OCI-LY7 (cell line): ENCODE data around the gene ZNF718. TPM values are rescaled to one million over a fixed set of nuclear protein-coding genes. Genes with fewer than 3 reads are reported as not detected.
"Not testable (repeated sequence)": the region's sequence is repeated elsewhere in the genome, so short reads cannot be mapped to it uniquely, and the experiment has no call there.

Experiments used
- BruUV-seq: library from RNA; stranded (reverse); fragments of 400-500 nt; replicated peaks from 2 replicates; lab custom pipeline; 2021; lab: Mats Ljungman, UMichigan
- CTCF ChIA-PET: fragments of 300-600 bp; sonication (Branson Sonifier 250); formaldehyde crosslinking; loops from one replicate; lab custom pipeline; 2022; ENCODE audit warnings: antibody characterized with exemption; ENCODE audit not compliant: unreplicated experiment; lab: Charles Lee
- POLR2A ChIA-PET: fragments of 300-600 bp; sonication (Branson Sonifier 250); formaldehyde crosslinking; loops from one replicate; lab custom pipeline; 2022; ENCODE audit warnings: antibody characterized with exemption; lab: Charles Lee
- DNase-seq: peaks from one replicate; pipeline ENCODE4 v3.0.0-alpha.2; 2015; ENCODE audit warnings: low spot score
- H2AFZ ChIP-seq: fragments of 200-600 bp; sonication (generic), shearing (Covaris generic); 2 replicates; pipeline ENCODE4 v1.6.1; 2014; ENCODE audit warnings: mild to moderate bottlenecking, antibody characterized with exemption, low read length, moderate library complexity
- H3K27ac ChIP-seq: fragments of 200-600 bp; sonication (generic); 2 replicates; pipeline ENCODE4 v1.5.1; 2014; ENCODE audit warnings: mixed run types, low read depth, mild to moderate bottlenecking, moderate library complexity, low read length, inconsistent platforms; ENCODE audit not compliant: poor library complexity, severe bottlenecking
- H3K36me3 ChIP-seq: fragments of 200-600 bp; sonication (generic); 2 replicates; pipeline ENCODE4 v1.6.1; 2014; ENCODE audit warnings: mild to moderate bottlenecking, antibody characterized with exemption, low read length, moderate library complexity, mixed read lengths; ENCODE audit not compliant: insufficient read depth
- H3K4me1 ChIP-seq: fragments of 200-600 bp; sonication (generic); 2 replicates; pipeline ENCODE4 v1.5.1; 2014; ENCODE audit warnings: mild to moderate bottlenecking, low read length; ENCODE audit not compliant: insufficient read depth, poor library complexity, severe bottlenecking
- H3K4me2 ChIP-seq: fragments of 200-600 bp; sonication (generic); 2 replicates; pipeline ENCODE4 v1.6.1; 2014; ENCODE audit warnings: mild to moderate bottlenecking, low read length
- H3K4me3 ChIP-seq: fragments of 200-600 bp; sonication (generic); 2 replicates; pipeline ENCODE4 v1.5.1; 2014; ENCODE audit warnings: mild to moderate bottlenecking, low read depth, low read length; ENCODE audit not compliant: poor library complexity, severe bottlenecking
- H3K79me2 ChIP-seq: fragments of 200-600 bp; sonication (generic); 2 replicates; pipeline ENCODE4 v1.6.1; 2016; ENCODE audit warnings: low read depth, mild to moderate bottlenecking, low read length, moderate library complexity, mixed read lengths; ENCODE audit not compliant: insufficient read depth
- H3K9me2 ChIP-seq: fragments of 200-600 bp; sonication (generic); 2 replicates; pipeline ENCODE4 v1.6.1; 2016; ENCODE audit warnings: mild to moderate bottlenecking, low read length, mixed read lengths; ENCODE audit not compliant: insufficient read depth
- H3K9me3 ChIP-seq: fragments of 200-600 bp; sonication (generic); 2 replicates; pipeline ENCODE4 v1.6.1; 2014; ENCODE audit warnings: mild to moderate bottlenecking, mixed run types, low read length, mixed read lengths
- H4K20me1 ChIP-seq: fragments of 200-600 bp; sonication (generic); 2 replicates; pipeline ENCODE4 v1.6.1; 2014; ENCODE audit warnings: mild to moderate bottlenecking, antibody characterized with exemption, low read length, moderate library complexity, mixed read lengths; ENCODE audit not compliant: insufficient read depth
- EZH2phosphoT487 ChIP-seq: fragments of 200-600 bp; sonication (generic); IDR thresholded peaks from 2 replicates; pipeline ENCODE4 v1.6.1; 2018; ENCODE audit warnings: low read depth, borderline replicate concordance, mild to moderate bottlenecking, mixed run types, antibody characterized with exemption, low read length, moderate library complexity, mixed read lengths
- intact Hi-C: fragments of 100-400 bp; cut with micrococcal nuclease; formaldehyde crosslinking; loops from one replicate; pipeline ENCODE4 v1.10.0; 2022; ENCODE audit not compliant: unreplicated experiment
- total RNA-seq, 2 experiments: library from RNA; depleted of rRNA in 1 of 2; stranded (reverse); fragments of >200 nt in 1 of 2; shearing (Covaris generic) in 1 of 2; gene quantifications; 2 replicates each; pipeline ENCODE4 v1.2.3, GENCODE V29; 2014 to 2022
- TF ChIP-seq, protein P1 (sequence below): fragments of 200-600 bp; sonication (generic); conservative IDR thresholded peaks from 2 replicates; pipeline ENCODE4 v1.5.1; 2014; ENCODE audit warnings: mild to moderate bottlenecking, antibody characterized with exemption, low read length, moderate library complexity, mixed read lengths

ZNF718 gene
- total RNA-seq, 2 experiments from 2014 or later, result 13.2 to 18.7 TPM

DNA sequence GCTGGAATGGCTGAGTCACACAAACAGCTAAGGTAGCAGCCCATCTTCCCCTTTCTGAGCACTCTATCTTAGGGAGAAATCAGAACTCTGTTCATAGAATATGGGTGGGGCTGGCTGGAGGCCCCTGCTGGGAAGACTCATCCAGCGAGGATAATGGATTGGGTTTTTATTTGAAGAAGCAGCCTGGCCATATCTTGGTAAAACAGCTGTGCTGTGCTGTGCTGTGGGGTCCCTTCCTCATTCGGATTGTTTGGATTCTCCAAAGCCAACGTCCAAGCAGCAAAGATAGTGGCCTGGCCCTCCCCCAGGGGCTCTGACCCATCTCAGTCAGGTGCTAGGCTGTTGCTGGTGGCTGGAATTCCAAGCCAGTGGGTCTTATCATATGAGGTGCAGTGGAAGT, 63.8 kb downstream of the ZNF718 start:
- TF ChIP-seq, protein P1, sequence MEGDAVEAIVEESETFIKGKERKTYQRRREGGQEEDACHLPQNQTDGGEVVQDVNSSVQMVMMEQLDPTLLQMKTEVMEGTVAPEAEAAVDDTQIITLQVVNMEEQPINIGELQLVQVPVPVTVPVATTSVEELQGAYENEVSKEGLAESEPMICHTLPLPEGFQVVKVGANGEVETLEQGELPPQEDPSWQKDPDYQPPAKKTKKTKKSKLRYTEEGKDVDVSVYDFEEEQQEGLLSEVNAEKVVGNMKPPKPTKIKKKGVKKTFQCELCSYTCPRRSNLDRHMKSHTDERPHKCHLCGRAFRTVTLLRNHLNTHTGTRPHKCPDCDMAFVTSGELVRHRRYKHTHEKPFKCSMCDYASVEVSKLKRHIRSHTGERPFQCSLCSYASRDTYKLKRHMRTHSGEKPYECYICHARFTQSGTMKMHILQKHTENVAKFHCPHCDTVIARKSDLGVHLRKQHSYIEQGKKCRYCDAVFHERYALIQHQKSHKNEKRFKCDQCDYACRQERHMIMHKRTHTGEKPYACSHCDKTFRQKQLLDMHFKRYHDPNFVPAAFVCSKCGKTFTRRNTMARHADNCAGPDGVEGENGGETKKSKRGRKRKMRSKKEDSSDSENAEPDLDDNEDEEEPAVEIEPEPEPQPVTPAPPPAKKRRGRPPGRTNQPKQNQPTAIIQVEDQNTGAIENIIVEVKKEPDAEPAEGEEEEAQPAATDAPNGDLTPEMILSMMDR, result no peak
- TF ChIP-seq EZH2phosphoT487, result no peak
- Histone ChIP-seq H3K4me2 (no peak overlapping the region), H3K4me1 (no peaks in the 10 kb centered on the region), H3K79me2 (no peaks in the 10 kb centered on the region), H3K36me3 (no peaks in the 10 kb centered on the region), H3K9me2 (no peaks in the 10 kb centered on the region), H3K9me3 (peaks cover 22% of the 10 kb centered on the region), H3K4me3 (no peak overlapping the region), H3K27ac (no peak overlapping the region), H4K20me1 (no peaks in the 10 kb centered on the region), H2AFZ (no peak overlapping the region)
- ChIA-PET POLR2A (no interaction called here), CTCF (no interaction called here)
- intact Hi-C loops, result no loop called here
- DNase-seq, result no peak
- no TSS peak for BruUV-seq

DNA sequence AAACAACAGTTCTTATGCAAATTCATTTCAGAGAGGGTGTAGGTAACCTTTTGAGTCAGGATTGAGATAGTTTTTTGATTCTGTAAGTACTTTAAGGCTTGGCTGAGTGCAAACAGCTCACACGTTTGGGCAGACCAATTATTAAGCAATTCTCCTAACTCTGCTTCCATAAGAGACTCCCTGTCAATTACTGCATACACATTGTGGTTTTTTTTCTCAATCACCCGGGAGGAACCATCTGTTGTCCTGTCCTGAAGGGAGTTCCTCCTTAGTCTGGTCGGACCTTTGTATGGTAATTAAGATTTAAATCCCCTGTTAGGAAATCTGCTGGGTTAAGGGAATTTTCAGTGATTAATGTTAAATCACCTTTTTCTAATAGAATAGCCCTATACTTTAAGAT, 70.9 kb downstream of the ZNF718 start:
- H3K79me2 ChIP-seq, CTCF ChIA-PET, H3K9me2 ChIP-seq, H3K9me3 ChIP-seq, H3K4me1 ChIP-seq, DNase-seq, H4K20me1 ChIP-seq, H3K4me2 ChIP-seq, H2AFZ ChIP-seq, H3K36me3 ChIP-seq, H3K27ac ChIP-seq, BruUV-seq, H3K4me3 ChIP-seq, intact Hi-C loops: not testable (repeated sequence)
- POLR2A ChIA-PET, result interaction anchor here (0.6 kb wide), 1 partner anchor 56 kb away, joined by 3 read pairs; no protein-coding TSS in a partner anchor

DNA sequence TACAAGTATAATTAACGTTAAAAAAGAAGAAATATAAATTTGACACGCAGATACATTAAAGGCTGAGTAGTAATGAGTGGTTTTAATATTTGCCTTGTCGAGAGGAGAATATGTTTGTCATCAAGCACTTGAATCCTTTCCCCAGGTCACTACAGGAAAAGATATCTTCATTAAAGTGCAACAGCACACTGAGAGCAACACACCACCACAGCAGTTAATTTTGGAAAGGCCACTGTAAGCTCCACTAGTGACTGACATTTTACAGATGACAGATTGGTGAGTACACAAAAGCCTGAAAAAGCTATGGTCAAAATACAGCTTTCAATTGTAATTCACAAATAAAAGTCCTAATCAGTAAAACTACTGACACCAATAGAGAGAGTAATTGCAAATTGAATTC, 76.6 kb downstream of the ZNF718 start:
- no peak for DNase-seq
- H3K4me2 ChIP-seq, result no peak overlapping the region
- CTCF ChIA-PET, result no interaction called here
- BruUV-seq, result no TSS peak
- TF ChIP-seq, protein P1, result no peak
- TF ChIP-seq EZH2phosphoT487, result no peak
- no peaks in the 10 kb centered on the region for H3K4me1 ChIP-seq
- no peak overlapping the region for H3K27ac ChIP-seq
- H4K20me1 ChIP-seq, result no peaks in the 10 kb centered on the region
- intact Hi-C loops, result no loop called here
- no peaks in the 10 kb centered on the region for H3K9me2 ChIP-seq
- no peak overlapping the region for H3K4me3 ChIP-seq
- POLR2A ChIA-PET, result interaction anchor here (0.8 kb wide), 1 partner anchor 194 kb away, joined by 3 read pairs; no protein-coding TSS in a partner anchor
- H3K9me3 ChIP-seq, result peaks cover 23% of the 10 kb centered on the region; the same call in 1 of the 2 replicates
- H2AFZ ChIP-seq, result no peak overlapping the region
- H3K36me3 ChIP-seq, result peaks cover 20% of the 10 kb centered on the region
- H3K79me2 ChIP-seq, result no peaks in the 10 kb centered on the region

DNA sequence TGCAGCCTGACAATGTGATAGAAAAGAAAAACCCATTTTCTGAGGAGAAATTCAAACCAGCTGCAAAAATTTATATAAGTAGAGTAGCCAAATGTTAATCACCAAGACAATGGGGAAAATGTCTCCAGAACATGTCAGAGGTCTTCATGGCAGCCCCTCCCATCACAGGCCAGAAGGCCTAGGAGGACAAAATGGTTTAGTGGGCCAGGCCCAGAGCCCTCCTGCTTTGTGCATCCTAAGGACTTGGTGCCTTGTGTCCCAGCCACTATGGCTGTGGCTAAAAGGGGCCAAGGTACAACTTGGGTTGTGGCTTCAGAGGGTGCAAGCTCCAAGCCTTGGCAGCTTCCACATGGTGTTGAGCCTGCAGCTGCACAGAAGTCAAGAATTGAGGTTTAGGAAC, 78.5 kb downstream of the ZNF718 start:
- peaks cover 23% of the 10 kb centered on the region; the same call in 1 of the 2 replicates for H3K9me3 ChIP-seq
- H4K20me1 ChIP-seq, intact Hi-C loops, H3K4me3 ChIP-seq, DNase-seq, H3K9me2 ChIP-seq, BruUV-seq, H2AFZ ChIP-seq, H3K4me2 ChIP-seq, H3K79me2 ChIP-seq, CTCF ChIA-PET, POLR2A ChIA-PET, H3K27ac ChIP-seq, H3K4me1 ChIP-seq: not testable (repeated sequence)
- peaks cover 23% of the 10 kb centered on the region for H3K36me3 ChIP-seq
